HG03135 (cell line): ENCODE measurements around the gene TMC8.
A peak's percentile ranks its signal among the peaks of the same experiment; 100 is the strongest.
"Not testable (repeated sequence)": the region's sequence is repeated elsewhere in the genome, so short reads cannot be mapped to it uniquely, and the experiment has no call there.

Source experiments
- ATAC-seq: cut with Tn5 transposase; IDR thresholded peaks from one replicate; pipeline ENCODE4 v1.9.1; 2021; ENCODE audit warnings: mild to moderate bottlenecking, moderate library complexity; ENCODE audit not compliant: unreplicated experiment

The TMC8 gene

DNA sequence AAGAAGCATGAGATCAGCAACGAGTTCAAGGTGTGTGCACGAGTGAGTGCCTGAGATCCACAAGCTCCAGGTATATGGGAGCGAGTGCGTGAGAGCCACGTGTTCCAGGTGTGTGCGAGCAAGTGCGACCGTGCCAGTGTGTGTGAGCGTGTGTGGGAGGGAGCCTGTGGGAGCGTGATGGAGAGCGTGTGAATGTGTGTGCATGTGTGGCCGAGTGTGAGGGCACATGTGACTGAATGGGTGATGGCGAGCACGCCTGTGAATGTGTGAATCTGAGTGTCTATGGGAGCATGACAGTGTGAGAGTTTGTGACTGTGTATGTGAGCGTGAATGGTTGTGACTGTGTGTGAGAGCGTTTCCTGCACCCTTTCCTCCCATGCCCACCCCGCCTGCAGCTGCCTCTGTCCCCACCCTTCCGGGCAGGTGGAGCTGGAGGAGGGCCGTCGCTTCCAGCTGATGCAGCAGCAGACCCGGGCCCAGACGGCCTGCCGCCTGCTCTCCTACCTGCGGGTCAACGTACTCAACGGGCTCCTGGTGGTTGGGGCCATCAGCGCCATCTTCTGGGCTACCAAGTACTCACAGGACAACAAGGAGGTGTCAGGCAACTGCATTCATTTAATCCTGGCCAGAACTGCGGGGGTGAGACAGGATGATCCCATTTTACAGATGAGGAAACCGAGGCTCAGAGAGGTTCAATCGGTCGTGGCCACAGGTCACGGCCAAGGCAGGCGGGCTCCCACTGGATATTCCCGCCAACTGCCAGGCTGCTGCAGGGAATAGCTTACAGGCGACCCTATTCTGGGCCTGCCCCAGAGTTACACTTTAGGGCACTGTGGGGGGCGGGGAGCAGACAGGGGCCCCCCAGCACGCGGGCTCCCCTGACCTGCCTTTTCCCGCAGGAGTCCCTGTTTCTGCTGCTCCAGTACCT lies 3.7 kb downstream of the TMC8 start:
- no peak for ATAC-seq

DNA sequence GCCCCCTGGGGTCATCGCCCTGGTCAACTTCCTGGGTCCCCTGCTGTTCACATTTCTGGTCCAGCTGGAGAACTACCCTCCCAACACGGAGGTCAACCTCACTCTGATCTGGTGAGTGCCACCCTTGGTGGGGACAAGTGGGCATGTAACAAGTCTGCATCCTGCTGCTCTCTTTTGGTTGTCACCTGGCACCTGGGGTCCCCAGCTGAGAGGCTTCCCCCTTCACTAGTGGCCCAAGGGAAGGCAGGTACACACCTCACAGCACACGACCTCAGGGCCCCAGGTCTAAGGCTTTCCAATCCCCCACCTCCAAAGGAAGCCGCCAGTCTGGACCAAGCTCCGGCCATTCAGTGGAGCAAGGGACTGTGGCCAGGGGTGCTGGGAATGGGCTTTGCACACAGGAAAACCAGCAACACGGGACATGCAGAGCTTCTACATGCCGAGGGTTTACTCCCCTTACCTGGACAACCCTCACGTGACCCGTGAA lies 4.4 kb downstream of the TMC8 start:
- no peak for ATAC-seq

DNA sequence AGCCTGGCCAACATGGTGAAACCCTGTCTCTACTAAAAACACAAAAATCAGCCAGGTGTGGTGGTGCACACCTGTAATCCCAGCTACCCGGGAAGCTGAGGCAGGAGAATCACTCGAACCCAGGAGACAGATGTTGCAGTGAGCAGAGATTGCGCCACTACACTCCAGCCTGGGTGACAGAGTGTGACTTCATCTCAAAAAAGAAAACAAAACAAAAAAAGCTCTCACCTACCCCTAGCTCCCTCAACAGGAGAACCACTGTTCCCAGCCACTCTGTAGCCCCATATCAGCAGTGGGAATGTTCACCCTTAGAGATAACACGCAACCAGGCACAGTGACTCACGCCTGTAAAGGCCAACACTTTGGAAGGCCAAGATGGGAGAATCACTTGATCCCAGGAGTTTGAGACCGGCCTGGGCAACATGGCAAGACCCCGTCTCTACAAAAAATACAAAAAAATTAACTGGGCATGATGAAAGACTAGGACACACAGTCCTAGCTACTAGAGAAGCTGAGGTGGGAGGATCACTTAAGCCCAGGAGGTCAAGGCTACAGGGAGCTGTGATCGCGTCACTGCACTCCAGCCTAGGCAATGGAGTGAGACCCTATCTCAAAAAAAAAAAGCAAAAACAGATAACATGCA lies 5.4 kb downstream of the TMC8 start:
- no peak for ATAC-seq

- ATAC-seq, result no peak
Observed at GRCh38 chr17:78137392-78138203, 7.0 kb downstream of the TMC8 start.

DNA sequence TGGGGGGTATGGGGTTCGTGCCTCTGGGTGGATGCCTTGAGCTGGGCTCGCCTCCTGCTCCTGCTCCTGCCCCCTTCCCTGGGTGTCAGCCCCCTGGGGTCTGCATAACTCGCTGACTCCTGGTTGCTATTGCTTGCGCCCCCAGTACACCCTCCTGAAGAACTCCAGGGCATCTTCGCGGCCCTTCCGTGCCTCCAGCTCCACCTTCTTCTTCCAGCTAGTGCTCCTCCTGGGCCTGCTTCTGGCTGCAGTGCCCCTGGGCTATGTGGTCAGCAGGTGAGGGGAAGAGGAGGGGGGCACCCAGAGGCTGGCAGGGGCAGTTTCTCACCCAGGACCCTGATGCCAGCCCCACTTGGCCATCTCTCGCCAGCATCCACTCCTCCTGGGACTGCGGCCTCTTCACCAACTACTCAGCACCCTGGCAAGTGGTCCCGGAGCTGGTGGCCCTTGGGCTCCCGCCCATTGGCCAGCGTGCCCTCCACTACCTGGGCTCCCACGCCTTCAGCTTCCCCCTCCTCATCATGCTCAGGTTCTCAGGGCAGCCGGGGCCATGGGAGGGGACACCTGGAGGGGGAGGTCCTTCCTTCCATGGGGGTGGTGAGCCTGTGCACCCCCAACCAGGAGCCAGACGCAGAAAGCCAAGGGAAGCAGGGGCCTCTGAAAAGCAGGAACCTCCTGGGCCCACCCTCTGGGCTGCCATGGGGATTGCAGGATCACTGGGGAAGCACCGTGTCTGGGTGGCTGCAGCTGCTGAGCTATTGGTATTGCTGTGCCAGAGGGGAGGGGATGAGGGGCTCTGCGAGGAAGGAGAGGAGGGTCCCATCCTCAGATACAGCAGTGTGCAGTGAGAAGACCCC lies 7.9 kb downstream of the TMC8 start:
- ATAC-seq, result no peak

GRCh38 chr17:78139861-78140168 lies 9.2 kb downstream of the TMC8 start:
- ATAC-seq, result not testable (repeated sequence)

DNA sequence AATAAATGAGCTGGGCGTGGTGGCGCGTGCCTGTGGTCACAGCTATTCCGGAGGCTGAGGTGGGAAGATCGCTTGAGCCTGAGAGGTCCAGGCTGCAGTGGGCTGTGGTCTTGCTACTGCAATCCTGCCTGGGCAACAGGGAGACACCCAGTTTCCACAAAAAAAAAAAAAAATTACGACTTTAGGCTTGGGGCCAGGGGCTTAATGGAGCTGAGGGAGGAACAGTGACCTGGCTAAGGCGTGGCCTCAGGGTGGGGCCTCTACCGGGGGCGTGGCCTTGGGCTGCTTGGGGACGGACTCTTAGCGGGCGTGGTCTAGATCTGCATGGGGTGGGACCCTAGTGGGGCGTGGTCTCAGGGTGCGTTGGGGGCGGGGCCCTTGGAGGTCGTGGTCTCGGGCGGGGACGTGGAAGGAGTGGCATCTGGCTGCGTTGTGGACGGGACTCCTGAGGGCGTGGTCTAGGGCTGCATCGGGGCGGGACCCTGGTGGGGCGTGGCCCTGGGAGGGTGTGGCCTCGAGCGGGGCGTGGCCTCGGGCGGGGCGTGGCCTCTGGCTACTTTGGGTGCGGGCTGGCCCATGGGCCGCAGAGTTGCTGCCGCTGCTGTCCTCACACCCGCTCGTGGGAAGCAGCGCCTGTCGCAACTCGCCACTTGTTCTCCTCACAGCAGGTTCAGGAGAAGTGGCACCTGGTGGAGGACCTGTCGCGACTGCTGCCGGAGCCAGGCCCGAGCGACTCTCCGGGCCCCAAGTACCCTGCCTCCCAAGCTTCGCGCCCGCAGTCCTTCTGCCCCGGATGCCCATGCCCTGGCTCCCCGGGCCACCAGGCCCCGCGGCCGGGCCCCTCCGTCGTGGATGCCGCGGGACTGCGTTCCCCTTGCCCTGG lies 9.8 kb downstream of the TMC8 start:
- peak; percentile 72 for ATAC-seq

GRCh38 chr17:78141437-78142118 lies 11.0 kb downstream of the TMC8 start:
- no peak for ATAC-seq

DNA sequence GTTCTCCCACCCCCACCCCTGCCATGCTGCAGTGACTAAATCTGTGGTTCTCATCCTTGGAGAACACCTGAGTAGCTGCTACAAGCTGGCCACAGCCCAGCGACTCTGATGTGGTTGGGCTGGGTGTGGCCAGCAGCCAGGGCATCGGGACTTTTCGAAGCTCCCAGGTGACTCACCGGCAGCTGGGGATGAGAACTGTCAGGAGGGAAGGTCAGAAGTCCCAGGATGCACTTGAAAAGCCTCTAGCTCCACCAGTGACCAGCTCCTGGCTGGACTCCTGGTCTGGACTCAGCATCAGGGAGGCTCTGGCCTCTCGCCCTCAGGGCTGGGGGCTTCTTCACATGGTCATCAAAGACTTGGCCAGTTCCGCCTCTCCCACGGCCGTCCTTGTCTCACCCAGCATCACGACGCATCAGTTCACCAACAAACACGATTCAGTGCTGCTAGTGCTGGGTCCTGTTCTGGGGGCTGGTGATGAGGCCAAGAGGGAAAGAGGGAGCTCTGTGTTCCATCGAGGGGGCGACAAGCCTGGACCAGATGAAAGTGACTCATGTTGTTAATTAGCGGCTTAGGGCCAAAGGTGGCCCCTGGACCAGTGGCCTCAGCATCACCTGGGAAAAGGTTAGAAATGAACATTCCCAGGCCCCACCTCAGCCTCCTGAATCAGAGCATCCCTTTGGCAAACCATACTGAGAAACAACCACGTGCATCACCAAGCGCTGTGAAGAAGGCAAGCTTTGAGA lies 11.7 kb downstream of the TMC8 start:
- no peak for ATAC-seq

DNA sequence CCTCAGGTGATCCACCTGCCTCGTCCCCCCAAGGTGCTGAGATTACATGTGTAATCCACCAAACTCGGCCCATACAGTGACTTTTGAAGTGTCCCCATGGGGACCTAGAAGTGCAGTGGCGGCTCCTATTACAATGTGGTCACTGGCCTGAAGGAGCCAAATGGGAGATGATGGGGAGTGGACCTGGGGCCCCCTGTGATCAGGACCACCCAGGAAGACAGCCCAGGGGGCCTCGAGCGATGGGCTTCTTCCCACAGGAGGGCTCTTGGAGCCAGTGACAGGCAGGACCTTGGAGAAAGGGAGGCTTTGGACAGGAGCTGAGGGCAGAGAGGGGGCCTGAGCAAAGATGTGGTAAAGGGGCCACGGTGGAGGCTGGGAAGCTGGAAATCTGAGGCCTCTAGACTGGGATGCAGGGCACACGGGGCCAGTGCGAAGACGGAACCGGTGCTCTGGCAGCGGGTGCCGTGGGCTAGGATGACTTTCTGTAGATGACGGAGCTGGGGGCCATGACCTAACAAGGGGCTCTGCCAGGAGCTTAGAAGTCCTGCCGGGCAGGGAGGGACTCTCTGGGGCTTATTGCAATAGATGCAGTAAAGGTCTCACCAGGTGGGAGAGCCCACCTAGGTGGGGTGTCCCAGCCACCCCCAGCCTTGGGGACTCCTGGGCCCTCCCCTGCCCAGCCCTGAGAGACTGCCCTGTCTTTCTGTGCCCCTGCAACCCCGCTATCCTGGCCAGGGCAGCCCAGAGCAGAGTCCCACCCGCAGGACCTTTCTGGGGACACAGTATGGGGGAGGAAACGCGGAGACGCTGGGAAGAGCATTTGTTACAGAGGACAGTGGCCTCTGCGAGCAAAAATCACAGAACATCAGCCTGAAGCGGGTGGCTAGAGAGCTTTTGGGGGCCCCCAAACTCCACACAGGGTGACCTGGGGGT lies 12.9 kb downstream of the TMC8 start:
- ATAC-seq, result no peak

GRCh38 chr17:78144147-78144719 lies 13.7 kb downstream of the TMC8 start:
- ATAC-seq, result no peak

DNA sequence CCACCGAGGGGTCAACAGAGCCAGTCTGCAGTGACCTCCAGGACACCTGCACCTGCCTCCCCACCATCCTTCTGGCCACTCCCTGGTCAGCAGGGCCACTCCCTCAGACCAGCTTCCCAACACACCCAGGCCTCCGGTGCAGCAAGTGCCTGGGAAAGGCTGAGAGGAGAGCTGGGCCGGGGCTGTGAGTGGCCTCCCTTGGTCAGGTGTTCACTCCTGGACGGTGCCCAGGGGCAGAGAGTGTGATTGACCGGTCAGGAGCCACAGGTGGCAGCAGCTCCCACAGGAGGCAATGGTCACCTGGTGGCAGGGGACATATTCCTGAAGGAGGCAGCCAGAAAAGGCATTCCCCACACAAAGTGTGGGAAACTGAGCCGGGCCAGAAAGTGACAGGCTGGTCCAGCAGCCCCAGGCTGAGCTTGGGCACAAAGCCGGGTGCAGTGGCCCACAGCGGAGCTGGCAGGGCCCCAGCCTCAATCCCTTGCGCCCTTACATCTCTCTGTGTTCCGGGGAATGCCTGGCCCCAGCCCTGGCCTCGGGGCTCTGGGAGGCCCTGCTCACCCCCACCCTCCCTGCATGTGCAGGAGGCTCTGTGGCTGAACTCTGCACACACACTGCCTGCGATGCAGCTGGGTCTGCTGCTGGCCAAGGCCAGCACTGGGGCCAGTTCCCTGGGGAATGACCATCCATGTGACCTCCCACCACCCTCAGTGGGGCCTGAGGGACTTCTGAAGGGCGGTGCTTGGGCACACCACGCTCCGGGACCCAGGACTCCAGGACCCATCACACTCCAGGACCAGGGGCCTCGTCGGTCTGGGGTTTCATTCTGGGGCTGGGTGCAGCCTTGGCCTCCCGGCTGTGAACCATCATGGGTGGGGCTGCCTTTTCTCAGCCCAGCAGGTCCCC lies 14.4 kb downstream of the TMC8 start:
- no peak for ATAC-seq

DNA sequence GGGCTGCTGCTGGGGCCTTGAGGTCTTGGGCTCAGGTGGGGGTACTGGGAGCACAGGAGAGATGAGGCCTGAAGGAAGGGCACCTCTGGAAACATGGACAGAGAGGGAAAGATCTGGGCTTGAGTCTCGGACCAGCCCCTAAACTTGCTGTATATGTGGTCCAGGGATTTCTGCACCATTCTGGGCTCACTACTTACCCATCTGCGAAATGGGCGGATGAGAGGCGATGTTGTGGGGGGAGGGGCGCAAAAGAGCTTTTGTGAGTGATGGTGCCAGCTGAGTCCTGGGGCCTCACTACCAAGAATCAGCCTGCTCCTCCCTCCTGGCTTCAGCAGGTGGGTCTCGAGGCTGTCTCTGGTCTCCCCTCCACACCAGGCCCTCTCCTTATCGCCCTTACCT lies 15.9 kb downstream of the TMC8 start:
- ATAC-seq, result no peak

GRCh38 chr17:78146881-78147280 lies 16.3 kb downstream of the TMC8 start:
- no peak for ATAC-seq

DNA sequence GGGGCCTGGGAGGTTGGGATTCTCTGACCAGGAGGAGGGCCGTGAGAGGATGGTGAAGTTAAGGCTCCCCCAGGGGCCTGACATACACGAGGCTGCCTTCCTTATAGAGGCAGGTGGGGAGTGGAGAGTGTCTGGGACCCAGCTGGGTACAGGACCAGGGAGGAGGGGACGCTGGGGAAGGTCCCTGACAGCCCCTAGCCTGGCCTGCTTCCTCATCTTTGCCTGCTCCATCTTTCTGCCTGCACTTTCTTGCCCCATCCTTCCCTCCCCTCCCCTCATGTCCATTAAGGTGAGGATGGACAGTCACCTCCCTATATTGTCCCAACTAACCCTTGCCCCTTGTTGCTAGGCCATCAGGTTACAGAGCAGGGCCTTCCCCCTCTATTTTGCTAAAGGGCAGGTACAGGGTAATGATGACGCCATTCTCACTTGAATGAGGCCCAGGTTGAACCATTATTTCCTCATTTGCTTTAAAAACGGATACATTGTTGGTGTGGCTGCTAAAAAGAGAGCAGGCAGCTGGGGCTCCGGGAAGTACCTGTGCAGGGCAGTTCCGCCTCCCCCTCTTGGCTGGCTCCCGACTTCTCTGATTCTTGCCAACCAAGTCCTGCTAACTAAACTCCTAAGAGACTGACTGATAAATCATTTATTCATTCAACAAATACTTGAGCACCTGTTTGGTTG lies 16.9 kb downstream of the TMC8 start:
- ATAC-seq, result no peak
